ENCODE measurements around the gene CAMSAP1.

- TF ChIP-seq POLR2AphosphoS5 (IDR thresholded peaks at IDR 0.05; ENCODE audit: low read depth, low read length) (no peak), POLR2A (IDR thresholded peaks at IDR 0.05; ENCODE audit: low read depth, low read length) (no peak), SPI1 (IDR thresholded peaks at IDR 0.05; ENCODE audit: low read depth, low read length) (no peak), PAX5 (IDR thresholded peaks at IDR 0.05; ENCODE audit: insufficient read depth, low read length, severe bottlenecking) (no peak)
Observed at GRCh38 chr9:135810806-135811575, 96.4 kb downstream of the CAMSAP1 start.

All from GM12891 (cell line).